ENCODE results near the gene IL1RAPL2.
"Not testable (repeated sequence)": the region's sequence is repeated elsewhere in the genome, so short reads cannot be mapped to it uniquely, and the experiment has no call there.

The IL1RAPL2 gene

DNA sequence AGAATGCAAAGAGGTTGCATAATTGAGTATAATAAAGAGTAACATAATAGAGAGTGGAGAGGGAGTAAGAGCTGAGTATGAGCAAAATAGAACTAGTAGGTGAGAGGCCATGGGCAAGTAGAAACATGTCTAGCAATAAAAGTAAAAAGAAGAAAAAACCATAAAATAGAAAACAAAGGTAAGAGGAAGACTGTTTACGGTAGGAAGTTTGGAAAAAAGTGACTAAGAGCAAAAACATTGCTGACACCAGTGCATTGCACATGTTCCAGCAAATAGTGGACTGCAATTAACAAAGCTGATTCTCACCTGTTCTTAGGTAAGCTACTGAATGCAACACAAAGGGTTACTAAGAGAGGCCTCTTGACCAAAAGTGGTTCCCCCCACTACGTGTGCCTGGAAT lies 451.6 kb downstream of the IL1RAPL2 start:
- TF ChIP-seq CTCF (IDR thresholded peaks at IDR 0.05; ENCODE audit: low read depth, low read length) (no peak), EZH2phosphoT487 (IDR thresholded peaks at IDR 0.05; ENCODE audit: low read depth) (no peak)
- no peak overlapping the region for H3K9ac ChIP-seq (ENCODE audit: low read length)
- H2AFZ ChIP-seq (ENCODE audit: low read depth, low read length): no peak overlapping the region
- no peaks in the 10 kb centered on the region for H3K36me3 ChIP-seq (replicated peaks; ENCODE audit: low read depth, low read length)
- H3K79me2 ChIP-seq (ENCODE audit: low read length): no peaks in the 10 kb centered on the region
- H3K4me2 ChIP-seq (ENCODE audit: low read length): no peak overlapping the region
- H4K20me1 ChIP-seq (ENCODE audit: insufficient read depth, low read length): no peaks in the 10 kb centered on the region
- peaks cover 13% of the 10 kb centered on the region for H3K4me1 ChIP-seq (ENCODE audit: low read length)
- no peak overlapping the region for H3K4me3 ChIP-seq (ENCODE audit: low read length)
- no peaks in the 10 kb centered on the region for H3K27me3 ChIP-seq (ENCODE audit: low read depth, low read length)
- H3K27ac ChIP-seq (ENCODE audit: low read length): no peak overlapping the region
- H3K9me3 ChIP-seq (ENCODE audit: insufficient read depth, low read length): no peaks in the 10 kb centered on the region

DNA sequence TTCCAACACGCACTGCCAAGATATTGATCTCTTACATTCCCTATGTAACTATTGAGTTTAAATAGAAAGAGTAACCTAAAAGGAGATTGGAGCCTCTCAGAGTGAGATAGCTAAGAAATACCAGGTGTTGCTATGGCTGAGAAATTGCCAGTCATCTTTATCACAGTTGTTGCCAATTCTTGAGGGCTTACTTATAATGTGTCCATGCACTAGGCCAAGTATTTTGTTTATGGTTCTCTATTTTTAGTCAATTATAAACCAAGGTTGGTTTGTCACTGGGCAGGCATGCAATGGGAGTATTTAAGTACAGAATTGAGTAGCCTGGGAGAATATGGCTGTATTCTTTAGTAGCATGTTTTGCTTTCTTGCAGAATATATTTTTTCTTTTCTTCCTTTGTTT lies 452.9 kb downstream of the IL1RAPL2 start:
- Histone ChIP-seq H3K27me3 (ENCODE audit: low read depth, low read length) (no peaks in the 10 kb centered on the region), H3K4me3 (ENCODE audit: low read length) (no peak overlapping the region), H4K20me1 (ENCODE audit: insufficient read depth, low read length) (no peaks in the 10 kb centered on the region), H3K79me2 (ENCODE audit: low read length) (no peaks in the 10 kb centered on the region), H3K27ac (ENCODE audit: low read length) (no peak overlapping the region), H3K4me2 (ENCODE audit: low read length) (no peak overlapping the region), H3K4me1 (ENCODE audit: low read length) (peaks cover 13% of the 10 kb centered on the region), H2AFZ (ENCODE audit: low read depth, low read length) (no peak overlapping the region), H3K9ac (ENCODE audit: low read length) (no peak overlapping the region), H3K36me3 (replicated peaks; ENCODE audit: low read depth, low read length) (no peaks in the 10 kb centered on the region), H3K9me3 (ENCODE audit: insufficient read depth, low read length) (no peaks in the 10 kb centered on the region)
- TF ChIP-seq CTCF (IDR thresholded peaks at IDR 0.05; ENCODE audit: low read depth, low read length) (no peak), EZH2phosphoT487 (IDR thresholded peaks at IDR 0.05; ENCODE audit: low read depth) (no peak)

DNA sequence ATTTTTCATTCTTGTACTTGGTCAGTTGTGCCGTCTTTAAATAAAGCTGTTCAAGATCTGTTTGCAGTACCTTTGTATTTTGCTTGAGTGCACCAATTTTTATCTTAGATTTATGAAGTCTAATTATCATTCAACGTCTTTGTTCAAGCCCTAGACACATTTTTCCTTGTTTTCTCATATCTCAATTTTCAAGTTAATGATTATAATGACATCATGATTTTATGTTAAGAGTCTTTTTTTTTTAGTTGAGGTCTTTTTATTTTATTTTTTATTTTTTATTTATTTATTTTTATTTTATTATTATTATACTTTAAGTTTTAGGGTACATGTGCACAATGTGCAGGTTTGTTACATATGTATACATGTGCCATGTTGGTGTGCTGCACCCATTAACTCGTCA lies 463.0 kb downstream of the IL1RAPL2 start:
- peaks cover 11% of the 10 kb centered on the region for H3K4me1 ChIP-seq (ENCODE audit: low read length)
- not testable (repeated sequence) for H3K9me3 ChIP-seq (ENCODE audit: insufficient read depth, low read length); H3K4me3 ChIP-seq (ENCODE audit: low read length); H3K27me3 ChIP-seq (ENCODE audit: low read depth, low read length); H3K9ac ChIP-seq (ENCODE audit: low read length); H2AFZ ChIP-seq (ENCODE audit: low read depth, low read length); H3K4me2 ChIP-seq (ENCODE audit: low read length); H3K27ac ChIP-seq (ENCODE audit: low read length); H3K79me2 ChIP-seq (ENCODE audit: low read length); H4K20me1 ChIP-seq (ENCODE audit: insufficient read depth, low read length); H3K36me3 ChIP-seq (replicated peaks; ENCODE audit: low read depth, low read length)

- no peak overlapping the region for H3K4me2 ChIP-seq (ENCODE audit: low read length)
- H3K79me2 ChIP-seq (ENCODE audit: low read length): no peaks in the 10 kb centered on the region
- no peaks in the 10 kb centered on the region for H4K20me1 ChIP-seq (ENCODE audit: insufficient read depth, low read length)
- TF ChIP-seq EZH2phosphoT487 (IDR thresholded peaks at IDR 0.05; ENCODE audit: low read depth): no peak
- no peak for TF ChIP-seq CTCF (IDR thresholded peaks at IDR 0.05; ENCODE audit: low read depth, low read length)
- H3K36me3 ChIP-seq (replicated peaks; ENCODE audit: low read depth, low read length): no peaks in the 10 kb centered on the region
- no peak overlapping the region for H3K27ac ChIP-seq (ENCODE audit: low read length)
- no peak overlapping the region for H2AFZ ChIP-seq (ENCODE audit: low read depth, low read length)
- no peaks in the 10 kb centered on the region for H3K27me3 ChIP-seq (ENCODE audit: low read depth, low read length)
- H3K9me3 ChIP-seq (ENCODE audit: insufficient read depth, low read length): no peaks in the 10 kb centered on the region
- no peak overlapping the region for H3K4me3 ChIP-seq (ENCODE audit: low read length)
- H3K9ac ChIP-seq (ENCODE audit: low read length): no peak overlapping the region
- H3K4me1 ChIP-seq (ENCODE audit: low read length): no peaks in the 10 kb centered on the region
These were observed 472.8 kb downstream of the IL1RAPL2 start for GRCh38 chrX:105038672-105039328.

All from OCI-LY3 (cell line).